SU-DHL-6 (cell line): ENCODE results near the gene ZNF609.
A peak's percentile ranks its signal among the peaks of the same experiment; 100 is the strongest.

Experiments
- H2AFZ ChIP-seq: fragments of 200-600 bp; sonication (generic); 2 replicates; pipeline ENCODE4 v1.6.1; 2014; ENCODE audit warnings: low read depth, mild to moderate bottlenecking, moderate library complexity, mixed read lengths, antibody characterized with exemption, low read length; ENCODE audit not compliant: severe bottlenecking
- H3F3A ChIP-seq: fragments of 200-600 bp; shearing (Covaris generic); 2 replicates; pipeline ENCODE4 v1.6.0; 2016; ENCODE audit warnings: antibody characterized with exemption, mild to moderate bottlenecking; ENCODE audit not compliant: insufficient read depth
- H3K27ac ChIP-seq: fragments of 200-600 bp; sonication (generic); 2 replicates; pipeline ENCODE4 v1.5.1; 2016; ENCODE audit warnings: low read depth, mild to moderate bottlenecking, low read length, moderate library complexity, mixed read lengths
- H3K27me3 ChIP-seq: fragments of 200-600 bp; sonication (generic), shearing (Covaris generic); 2 replicates; pipeline ENCODE4 v1.6.0; 2014; ENCODE audit warnings: mild to moderate bottlenecking, low read length
- H3K36me3 ChIP-seq: fragments of 200-600 bp; sonication (generic); 2 replicates; pipeline ENCODE4 v1.6.1; 2014; ENCODE audit warnings: mild to moderate bottlenecking, low read length, mixed read lengths
- H3K4me2 ChIP-seq: fragments of 300-600, 200-600 bp; shearing (Covaris generic), sonication (generic); 2 replicates; pipeline ENCODE4 v1.6.0; 2014; ENCODE audit warnings: low read length, low read depth, mild to moderate bottlenecking; ENCODE audit not compliant: poor library complexity, severe bottlenecking
- H3K4me3 ChIP-seq: fragments of 200-600 bp; sonication (generic); 2 replicates; pipeline ENCODE4 v1.5.1; 2014; ENCODE audit warnings: antibody characterized with exemption, low read length, mild to moderate bottlenecking, mixed read lengths; ENCODE audit not compliant: insufficient read depth, poor library complexity, severe bottlenecking
- H3K79me2 ChIP-seq: fragments of 200-600 bp; sonication (generic); 2 replicates; pipeline ENCODE4 v1.6.1; 2014; ENCODE audit warnings: mild to moderate bottlenecking, low read length, moderate library complexity; ENCODE audit not compliant: insufficient read depth
- H3K9ac ChIP-seq: fragments of 200-600 bp; sonication (generic); 2 replicates; pipeline ENCODE4 v1.7.0; 2014; ENCODE audit warnings: mild to moderate bottlenecking, low read length
- H3K9me2 ChIP-seq: fragments of 200-600 bp; sonication (generic); replicated peaks from 2 replicates; pipeline ENCODE4 v1.6.1; 2014; ENCODE audit warnings: low read length; ENCODE audit not compliant: insufficient read depth
- H3K9me3 ChIP-seq: fragments of 200-600 bp; sonication (generic); 2 replicates; pipeline ENCODE4 v1.6.1; 2014; ENCODE audit warnings: low read length, mixed read lengths; ENCODE audit not compliant: insufficient read depth
- H4K20me1 ChIP-seq: fragments of 200-600 bp; sonication (generic); 2 replicates; pipeline ENCODE4 v1.6.1; 2014; ENCODE audit warnings: low read depth, mild to moderate bottlenecking, antibody characterized with exemption, low read length, moderate library complexity, mixed read lengths
- CTCF ChIP-seq: fragments of 200-600 bp; sonication (generic); IDR thresholded peaks from one replicate; pipeline ENCODE4 v1.5.1; 2017; ENCODE audit warnings: antibody characterized with exemption, mild to moderate bottlenecking, low read length, moderate library complexity; ENCODE audit not compliant: insufficient read depth, poor library complexity, severe bottlenecking
- EZH2phosphoT487 ChIP-seq: fragments of 200-600 bp; sonication (generic), shearing (Covaris generic); conservative IDR thresholded peaks from 2 replicates; pipeline ENCODE4 v1.6.1; 2018; ENCODE audit warnings: mild to moderate bottlenecking, antibody characterized with exemption, low read length, moderate library complexity, mixed read lengths

The ZNF609 gene

GRCh38 chr15:64701051-64701450, 240.7 kb downstream of the ZNF609 start:
- TF ChIP-seq EZH2phosphoT487 = no peak
- no peak for TF ChIP-seq CTCF
- H3K79me2 ChIP-seq = peaks cover 57% of the 10 kb centered on the region
- H3K27me3 ChIP-seq = no peaks in the 10 kb centered on the region
- no peaks in the 10 kb centered on the region for H3K36me3 ChIP-seq
- no peak overlapping the region for H3K9ac ChIP-seq
- H3F3A ChIP-seq = peaks cover 4% of the 10 kb centered on the region; the same call in 1 of the 2 replicates
- no peaks in the 10 kb centered on the region for H3K9me3 ChIP-seq
- H3K4me3 ChIP-seq = no peak overlapping the region
- no peaks in the 10 kb centered on the region for H3K9me2 ChIP-seq
- H3K4me2 ChIP-seq = peak overlapping the region; percentile 90
- no peak overlapping the region for H3K27ac ChIP-seq
- H4K20me1 ChIP-seq = 0 out of 2 replicates have a peak, but pooled peaks cover 5% of the 10 kb centered on the region
- no peak overlapping the region for H2AFZ ChIP-seq

- Histone ChIP-seq H3K9me3 (no peaks in the 10 kb centered on the region), H3K4me2 (peak overlapping the region; percentile 90), H3K9me2 (no peaks in the 10 kb centered on the region), H3K27ac (no peak overlapping the region), H3K79me2 (peaks cover 57% of the 10 kb centered on the region), H3K9ac (peak overlapping the region; percentile 88; the same call in 1 of the 2 replicates), H3K36me3 (no peaks in the 10 kb centered on the region), H4K20me1 (0 out of 2 replicates have a peak, but pooled peaks cover 5% of the 10 kb centered on the region), H3K4me3 (peak overlapping the region; percentile 93), H3K27me3 (no peaks in the 10 kb centered on the region), H3F3A (peaks cover 1% of the 10 kb centered on the region; the same call in 1 of the 2 replicates), H2AFZ (no peak overlapping the region)
- TF ChIP-seq CTCF (no peak), EZH2phosphoT487 (no peak)
These were observed 241.3 kb downstream of the ZNF609 start for GRCh38 chr15:64701482-64702184.

GRCh38 chr15:64702816-64703631, 242.6 kb downstream of the ZNF609 start:
- TF ChIP-seq CTCF = no peak
- TF ChIP-seq EZH2phosphoT487 = no peak
- H3K4me3 ChIP-seq = peak overlapping the region; percentile 93
- no peaks in the 10 kb centered on the region for H3K36me3 ChIP-seq
- H3K9me2 ChIP-seq = no peaks in the 10 kb centered on the region
- H3K4me2 ChIP-seq = peak overlapping the region; percentile 90
- H3K9me3 ChIP-seq = no peaks in the 10 kb centered on the region
- H2AFZ ChIP-seq = peak overlapping the region; percentile 81
- no peaks in the 10 kb centered on the region for H4K20me1 ChIP-seq
- peak overlapping the region; percentile 33 for H3K27ac ChIP-seq
- H3K27me3 ChIP-seq = no peaks in the 10 kb centered on the region
- H3F3A ChIP-seq = no peaks in the 10 kb centered on the region; the same call in 1 of the 2 replicates
- H3K79me2 ChIP-seq = peaks cover 46% of the 10 kb centered on the region
- H3K9ac ChIP-seq = peak overlapping the region; percentile 88
